SU-DHL-6 (cell line): Measurements from ENCODE around the gene INAFM2.

Experiments
- H2AFZ ChIP-seq: fragments of 200-600 bp; sonication (generic); 2 replicates; pipeline ENCODE4 v1.6.1; 2014; ENCODE audit warnings: low read depth, mild to moderate bottlenecking, moderate library complexity, mixed read lengths, antibody characterized with exemption, low read length; ENCODE audit not compliant: severe bottlenecking
- H3F3A ChIP-seq: fragments of 200-600 bp; shearing (Covaris generic); 2 replicates; pipeline ENCODE4 v1.6.0; 2016; ENCODE audit warnings: antibody characterized with exemption, mild to moderate bottlenecking; ENCODE audit not compliant: insufficient read depth
- H3K27ac ChIP-seq: fragments of 200-600 bp; sonication (generic); 2 replicates; pipeline ENCODE4 v1.5.1; 2016; ENCODE audit warnings: low read depth, mild to moderate bottlenecking, low read length, moderate library complexity, mixed read lengths
- H3K27me3 ChIP-seq: fragments of 200-600 bp; sonication (generic), shearing (Covaris generic); 2 replicates; pipeline ENCODE4 v1.6.0; 2014; ENCODE audit warnings: mild to moderate bottlenecking, low read length
- H3K36me3 ChIP-seq: fragments of 200-600 bp; sonication (generic); 2 replicates; pipeline ENCODE4 v1.6.1; 2014; ENCODE audit warnings: mild to moderate bottlenecking, low read length, mixed read lengths
- H3K4me2 ChIP-seq: fragments of 300-600, 200-600 bp; shearing (Covaris generic), sonication (generic); 2 replicates; pipeline ENCODE4 v1.6.0; 2014; ENCODE audit warnings: low read length, low read depth, mild to moderate bottlenecking; ENCODE audit not compliant: poor library complexity, severe bottlenecking
- H3K4me3 ChIP-seq: fragments of 200-600 bp; sonication (generic); 2 replicates; pipeline ENCODE4 v1.5.1; 2014; ENCODE audit warnings: antibody characterized with exemption, low read length, mild to moderate bottlenecking, mixed read lengths; ENCODE audit not compliant: insufficient read depth, poor library complexity, severe bottlenecking
- H3K79me2 ChIP-seq: fragments of 200-600 bp; sonication (generic); 2 replicates; pipeline ENCODE4 v1.6.1; 2014; ENCODE audit warnings: mild to moderate bottlenecking, low read length, moderate library complexity; ENCODE audit not compliant: insufficient read depth
- H3K9ac ChIP-seq: fragments of 200-600 bp; sonication (generic); 2 replicates; pipeline ENCODE4 v1.7.0; 2014; ENCODE audit warnings: mild to moderate bottlenecking, low read length
- H3K9me2 ChIP-seq: fragments of 200-600 bp; sonication (generic); replicated peaks from 2 replicates; pipeline ENCODE4 v1.6.1; 2014; ENCODE audit warnings: low read length; ENCODE audit not compliant: insufficient read depth
- H3K9me3 ChIP-seq: fragments of 200-600 bp; sonication (generic); 2 replicates; pipeline ENCODE4 v1.6.1; 2014; ENCODE audit warnings: low read length, mixed read lengths; ENCODE audit not compliant: insufficient read depth
- H4K20me1 ChIP-seq: fragments of 200-600 bp; sonication (generic); 2 replicates; pipeline ENCODE4 v1.6.1; 2014; ENCODE audit warnings: low read depth, mild to moderate bottlenecking, antibody characterized with exemption, low read length, moderate library complexity, mixed read lengths
- EZH2phosphoT487 ChIP-seq: fragments of 200-600 bp; sonication (generic), shearing (Covaris generic); conservative IDR thresholded peaks from 2 replicates; pipeline ENCODE4 v1.6.1; 2018; ENCODE audit warnings: mild to moderate bottlenecking, antibody characterized with exemption, low read length, moderate library complexity, mixed read lengths
- TF ChIP-seq, protein P1 (sequence below): fragments of 200-600 bp; sonication (generic); IDR thresholded peaks from one replicate; pipeline ENCODE4 v1.5.1; 2017; ENCODE audit warnings: antibody characterized with exemption, mild to moderate bottlenecking, low read length, moderate library complexity; ENCODE audit not compliant: insufficient read depth, poor library complexity, severe bottlenecking

The INAFM2 gene

DNA sequence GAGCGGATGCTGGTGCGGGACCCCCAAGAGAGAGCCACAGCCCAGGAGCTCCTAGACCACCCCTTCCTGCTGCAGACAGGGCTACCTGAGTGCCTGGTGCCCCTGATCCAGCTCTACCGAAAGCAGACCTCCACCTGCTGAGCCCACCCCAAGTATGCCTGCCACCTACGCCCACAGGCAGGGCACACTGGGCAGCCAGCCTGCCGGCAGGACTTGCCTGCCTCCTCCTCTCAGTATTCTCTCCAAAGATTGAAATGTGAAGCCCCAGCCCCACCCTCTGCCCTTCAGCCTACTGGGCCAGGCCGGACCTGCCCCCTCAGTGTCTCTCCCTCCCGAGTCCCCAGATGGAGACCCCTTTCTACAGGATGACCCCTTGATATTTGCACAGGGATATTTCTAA lies 47.5 kb upstream of the INAFM2 start:
- Histone ChIP-seq H4K20me1 (no peaks in the 10 kb centered on the region), H3K27me3 (no peaks in the 10 kb centered on the region), H3K79me2 (no peaks in the 10 kb centered on the region), H3F3A (no peaks in the 10 kb centered on the region), H3K27ac (no peak overlapping the region), H3K4me2 (no peak overlapping the region), H2AFZ (no peak overlapping the region), H3K9ac (no peak overlapping the region), H3K9me2 (no peaks in the 10 kb centered on the region), H3K36me3 (no peaks in the 10 kb centered on the region), H3K9me3 (no peaks in the 10 kb centered on the region), H3K4me3 (no peak overlapping the region)
- no peak for TF ChIP-seq EZH2phosphoT487
- TF ChIP-seq, protein P1, sequence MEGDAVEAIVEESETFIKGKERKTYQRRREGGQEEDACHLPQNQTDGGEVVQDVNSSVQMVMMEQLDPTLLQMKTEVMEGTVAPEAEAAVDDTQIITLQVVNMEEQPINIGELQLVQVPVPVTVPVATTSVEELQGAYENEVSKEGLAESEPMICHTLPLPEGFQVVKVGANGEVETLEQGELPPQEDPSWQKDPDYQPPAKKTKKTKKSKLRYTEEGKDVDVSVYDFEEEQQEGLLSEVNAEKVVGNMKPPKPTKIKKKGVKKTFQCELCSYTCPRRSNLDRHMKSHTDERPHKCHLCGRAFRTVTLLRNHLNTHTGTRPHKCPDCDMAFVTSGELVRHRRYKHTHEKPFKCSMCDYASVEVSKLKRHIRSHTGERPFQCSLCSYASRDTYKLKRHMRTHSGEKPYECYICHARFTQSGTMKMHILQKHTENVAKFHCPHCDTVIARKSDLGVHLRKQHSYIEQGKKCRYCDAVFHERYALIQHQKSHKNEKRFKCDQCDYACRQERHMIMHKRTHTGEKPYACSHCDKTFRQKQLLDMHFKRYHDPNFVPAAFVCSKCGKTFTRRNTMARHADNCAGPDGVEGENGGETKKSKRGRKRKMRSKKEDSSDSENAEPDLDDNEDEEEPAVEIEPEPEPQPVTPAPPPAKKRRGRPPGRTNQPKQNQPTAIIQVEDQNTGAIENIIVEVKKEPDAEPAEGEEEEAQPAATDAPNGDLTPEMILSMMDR: no peak

DNA sequence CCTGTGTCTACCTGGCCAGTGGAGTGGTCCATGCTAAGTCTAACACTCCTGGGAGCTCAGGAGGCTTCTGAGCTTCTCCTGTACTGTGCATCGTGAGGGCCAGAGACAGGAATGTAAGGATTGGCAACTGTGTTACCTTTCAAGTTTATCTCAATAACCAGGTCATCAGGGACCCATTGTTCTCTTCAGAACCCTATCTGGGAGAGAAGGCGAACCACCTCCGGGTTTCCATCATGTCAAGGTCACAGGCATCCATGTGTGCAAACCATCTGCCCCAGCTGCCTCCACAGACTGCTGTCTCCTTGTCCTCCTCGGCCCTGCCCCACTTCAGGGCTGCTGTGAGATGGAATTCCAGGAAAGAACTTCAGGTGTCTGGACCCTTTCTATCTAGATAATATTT lies 46.6 kb upstream of the INAFM2 start:
- Histone ChIP-seq H3K79me2 (no peaks in the 10 kb centered on the region), H3K4me2 (no peak overlapping the region), H3K27ac (no peak overlapping the region)

DNA sequence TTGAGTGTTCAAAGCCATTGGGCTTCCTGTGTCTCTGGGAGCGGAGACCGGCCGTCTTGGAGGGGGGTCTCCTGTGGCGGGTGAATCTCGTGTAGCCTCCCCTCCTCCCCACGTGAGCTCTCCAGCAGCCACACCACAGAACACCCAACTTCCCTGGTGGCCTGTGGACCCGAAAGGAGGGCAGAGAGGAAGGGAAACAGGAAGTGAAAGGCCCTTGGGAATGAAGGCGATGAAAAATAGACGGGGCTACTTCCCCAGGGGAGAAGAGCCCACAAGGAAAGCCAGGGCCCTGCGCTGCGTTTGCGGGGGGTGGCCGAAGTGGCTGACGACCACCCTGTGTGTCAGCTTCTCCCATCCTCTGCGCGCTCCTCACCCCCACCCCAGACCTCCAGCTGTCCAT lies 46.0 kb upstream of the INAFM2 start:
- H3K9ac ChIP-seq: no peak overlapping the region
- H3K4me3 ChIP-seq: no peak overlapping the region
- no peaks in the 10 kb centered on the region for H3K9me3 ChIP-seq
- H4K20me1 ChIP-seq: no peaks in the 10 kb centered on the region
- H3K4me2 ChIP-seq: no peak overlapping the region
- H3K36me3 ChIP-seq: no peaks in the 10 kb centered on the region
- H3K9me2 ChIP-seq: no peaks in the 10 kb centered on the region
- H3K27me3 ChIP-seq: no peaks in the 10 kb centered on the region
- H2AFZ ChIP-seq: no peak overlapping the region
- no peak for TF ChIP-seq EZH2phosphoT487
- TF ChIP-seq, protein P1: no peak
- no peaks in the 10 kb centered on the region for H3K79me2 ChIP-seq
- no peak overlapping the region for H3K27ac ChIP-seq
- no peaks in the 10 kb centered on the region for H3F3A ChIP-seq

More for the DNA sequence above, 46.6 kb upstream of the INAFM2 start:
- no peak overlapping the region for H3K4me3 ChIP-seq
- H3K9ac ChIP-seq: no peak overlapping the region
- TF ChIP-seq EZH2phosphoT487: no peak
- TF ChIP-seq, protein P1: no peak
- no peaks in the 10 kb centered on the region for H3K9me2 ChIP-seq
- H3K27me3 ChIP-seq: no peaks in the 10 kb centered on the region
- H3K9me3 ChIP-seq: no peaks in the 10 kb centered on the region
- no peaks in the 10 kb centered on the region for H3K36me3 ChIP-seq
- H3F3A ChIP-seq: no peaks in the 10 kb centered on the region
- no peak overlapping the region for H2AFZ ChIP-seq
- no peaks in the 10 kb centered on the region for H4K20me1 ChIP-seq

DNA sequence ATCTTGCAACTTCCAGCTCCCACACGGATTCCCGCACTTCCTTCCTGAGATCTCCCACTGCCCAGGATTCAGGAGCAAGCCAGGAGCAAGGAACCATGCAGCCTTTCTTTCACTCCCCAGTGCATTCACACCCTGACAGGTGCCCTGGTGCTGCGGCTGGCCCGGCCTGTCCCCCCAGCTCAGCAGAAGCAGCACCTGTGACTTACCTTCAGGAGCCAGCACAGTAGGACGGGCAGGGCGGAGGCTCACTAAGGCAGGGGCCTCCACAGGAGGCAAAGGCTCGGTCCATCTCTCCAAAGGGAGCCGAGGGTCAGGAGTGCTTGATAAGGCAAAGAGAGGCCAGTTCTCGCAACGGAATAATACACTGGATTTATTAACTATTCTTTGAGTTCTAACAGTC lies 45.5 kb upstream of the INAFM2 start:
- no peak overlapping the region for H2AFZ ChIP-seq
- H3F3A ChIP-seq: no peaks in the 10 kb centered on the region
- H3K4me3 ChIP-seq: no peak overlapping the region
- no peak overlapping the region for H3K9ac ChIP-seq
- no peaks in the 10 kb centered on the region for H3K9me2 ChIP-seq
- H3K9me3 ChIP-seq: no peaks in the 10 kb centered on the region
- TF ChIP-seq EZH2phosphoT487: no peak
- TF ChIP-seq, protein P1: no peak
- no peak overlapping the region for H3K4me2 ChIP-seq
- H4K20me1 ChIP-seq: no peaks in the 10 kb centered on the region
- H3K36me3 ChIP-seq: no peaks in the 10 kb centered on the region
- no peaks in the 10 kb centered on the region for H3K79me2 ChIP-seq
- H3K27ac ChIP-seq: no peak overlapping the region
- no peaks in the 10 kb centered on the region for H3K27me3 ChIP-seq
